Skeletal muscle tissue (tissue), 4 donors: ENCODE results near the gene ADCY3. TPM values are rescaled to one million over a fixed set of nuclear protein-coding genes. Genes with fewer than 3 reads are reported as not detected.
A peak's percentile ranks its signal among the peaks of the same experiment; 100 is the strongest.

Experiments
- H3K27ac ChIP-seq: one replicate; pipeline ENCODE4 v1.7.0; 2013; ENCODE audit warnings: mild to moderate bottlenecking, low read depth, low read length, inconsistent platforms
- H3K27me3 ChIP-seq, 3 donors: one replicate each; pipeline ENCODE4 v1.7.0; 2013; ENCODE audit warnings: low read length in 3 of 3; ENCODE audit not compliant: control insufficient read depth in 3 of 3, insufficient read depth in 3 of 3
- H3K36me3 ChIP-seq, 3 donors: one replicate each; pipeline ENCODE4 v1.7.0; 2013; ENCODE audit warnings: low read length in 3 of 3; ENCODE audit not compliant: control insufficient read depth in 3 of 3, insufficient read depth in 3 of 3
- H3K4me1 ChIP-seq, 3 donors: one replicate each; pipeline ENCODE4 v1.7.0; 2013; ENCODE audit warnings: low read length in 3 of 3, mild to moderate bottlenecking in 3 of 3; ENCODE audit not compliant: control insufficient read depth in 3 of 3, insufficient read depth in 3 of 3
- H3K4me3 ChIP-seq, 3 donors: one replicate each; pipeline ENCODE4 v1.7.0; 2013; ENCODE audit warnings: low read length in 3 of 3
- H3K9ac ChIP-seq, 3 donors: one replicate each; pipeline ENCODE4 v1.7.0; 2013; ENCODE audit warnings: low read length in 3 of 3, mild to moderate bottlenecking in 3 of 3, moderate library complexity in 2 of 3, low read depth in 1 of 3
- H3K9me3 ChIP-seq, 3 donors: one replicate each; pipeline ENCODE4 v1.7.0; 2013; ENCODE audit warnings: low read length in 3 of 3; ENCODE audit not compliant: control insufficient read depth in 3 of 3
- total RNA-seq: library from RNA; depleted of rRNA; stranded (reverse); fragments of >200 nt; gene quantifications from one replicate; pipeline ENCODE4 v1.2.3, GENCODE V29; 2014
- donor health status: Osteomylitis.

ADCY3 gene
- total RNA-seq, 1 donor from 2014 or later: 13.6 TPM

DNA sequence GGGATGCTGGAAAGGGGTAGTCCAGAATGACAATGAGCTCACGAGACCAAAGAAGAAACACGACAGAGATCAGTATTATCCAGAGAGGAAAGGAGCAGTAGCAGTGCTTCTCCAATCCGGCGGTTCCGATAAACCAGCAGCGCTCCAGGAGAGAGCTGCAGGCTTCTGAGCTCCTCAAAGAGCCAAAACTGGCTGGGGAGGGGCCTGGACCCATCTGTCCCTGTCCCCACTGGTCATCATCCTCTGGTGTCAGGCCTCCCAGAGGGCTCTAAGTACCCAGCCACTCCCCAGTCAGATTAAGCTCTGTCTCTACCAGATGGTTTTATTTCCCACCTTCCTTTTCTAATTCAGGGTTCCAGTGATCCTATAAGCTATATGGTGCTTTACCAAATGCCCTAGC is 28.5 kb upstream of the ADCY3 start:
- H3K27ac ChIP-seq: no peak overlapping the region
- no peaks in the 10 kb centered on the region for H3K27me3 ChIP-seq
- H3K9ac ChIP-seq: no peak overlapping the region
- peaks cover 22 to 55% (median 46%) of the 10 kb centered on the region in 3 donors for H3K36me3 ChIP-seq
- H3K4me1 ChIP-seq: no peaks in the 10 kb centered on the region
- H3K9me3 ChIP-seq: no peaks in the 10 kb centered on the region
- H3K4me3 ChIP-seq: no peak overlapping the region

DNA sequence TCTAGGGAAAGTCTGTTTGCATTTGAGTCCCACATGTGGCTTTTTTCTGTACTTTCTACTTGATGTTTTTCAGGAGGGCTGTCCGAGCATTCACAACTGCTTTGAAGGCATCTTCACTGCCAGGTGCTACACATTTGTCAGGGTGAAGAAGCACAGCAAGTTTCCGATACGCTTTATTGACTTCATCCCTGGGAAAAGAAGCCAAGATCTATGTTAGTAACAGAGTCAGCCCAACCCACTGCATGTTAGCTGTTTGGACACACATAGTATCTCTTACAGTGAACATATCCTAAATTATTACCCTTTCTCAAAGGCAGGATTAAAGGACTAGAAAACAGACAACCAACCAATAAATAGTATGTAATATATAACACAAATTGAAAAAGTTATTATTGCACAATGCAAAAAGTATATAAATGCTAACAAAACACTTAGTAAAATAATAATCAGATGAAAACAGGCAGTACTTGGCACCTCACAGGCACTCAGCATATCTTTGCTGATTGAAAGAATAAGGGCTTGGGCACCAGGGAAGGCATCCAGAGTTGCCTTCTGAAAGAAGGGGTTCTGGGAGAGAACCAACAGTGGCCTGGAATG is 27.6 kb upstream of the ADCY3 start:
- no peaks in the 10 kb centered on the region for H3K27me3 ChIP-seq
- no peak overlapping the region for H3K27ac ChIP-seq
- H3K4me3 ChIP-seq: no peak overlapping the region
- peaks cover 22 to 55% (median 46%) of the 10 kb centered on the region in 3 donors for H3K36me3 ChIP-seq
- no peaks in the 10 kb centered on the region for H3K4me1 ChIP-seq
- no peak overlapping the region for H3K9ac ChIP-seq
- no peaks in the 10 kb centered on the region for H3K9me3 ChIP-seq

DNA sequence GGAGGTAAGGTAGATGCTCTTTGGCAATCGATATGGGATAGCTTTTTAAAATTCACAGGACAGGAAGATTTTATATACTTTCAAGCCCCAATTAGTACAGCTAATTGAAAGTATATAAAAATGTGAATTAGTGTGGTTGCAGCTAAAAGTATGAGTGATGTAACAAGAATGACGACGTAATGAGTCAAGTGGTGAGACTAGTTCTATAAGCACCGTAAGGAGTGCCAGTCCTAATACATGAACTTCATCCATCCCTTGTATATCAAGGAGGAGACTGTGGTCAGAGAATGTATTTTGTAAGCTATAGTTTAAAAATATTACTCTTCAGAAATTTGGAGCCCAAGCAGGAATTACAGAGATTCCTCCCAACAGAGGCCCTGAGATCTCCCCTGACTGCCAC is 25.9 kb upstream of the ADCY3 start:
- H3K4me3 ChIP-seq: no peak overlapping the region
- no peak overlapping the region for H3K27ac ChIP-seq
- H3K36me3 ChIP-seq: peaks cover 20 to 42% (median 34%) of the 10 kb centered on the region in 3 donors
- H3K9me3 ChIP-seq: no peaks in the 10 kb centered on the region
- H3K4me1 ChIP-seq: no peaks in the 10 kb centered on the region
- H3K27me3 ChIP-seq: no peaks in the 10 kb centered on the region
- no peak overlapping the region for H3K9ac ChIP-seq

DNA sequence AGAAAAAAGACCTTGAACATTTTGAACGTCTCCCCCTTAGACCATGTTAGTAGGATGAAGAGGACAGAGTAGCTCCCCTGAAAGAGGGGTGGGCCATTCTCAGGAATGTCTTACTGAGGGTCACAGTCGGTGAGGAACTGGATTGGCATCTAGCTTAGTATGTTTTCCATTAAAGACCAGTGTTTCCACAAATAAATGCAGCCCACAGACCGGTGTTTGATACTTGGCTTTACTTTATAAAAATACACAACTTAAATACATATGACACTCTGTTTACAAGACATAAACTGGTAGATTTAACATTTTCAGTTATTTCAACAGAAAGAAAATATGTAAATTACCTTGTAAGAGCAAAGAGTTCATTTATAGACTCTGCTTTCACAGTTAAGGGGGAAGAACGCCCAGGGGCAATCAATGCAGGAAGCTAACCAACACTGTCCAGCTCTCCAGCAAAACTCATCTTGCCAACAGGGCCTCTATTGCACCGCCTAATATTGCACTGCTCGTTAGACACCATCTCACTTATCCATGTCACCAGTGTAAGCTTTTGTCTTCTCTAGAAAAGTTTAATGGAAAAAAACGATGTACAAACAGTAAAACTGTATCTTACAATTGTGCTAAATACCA is 23.5 kb upstream of the ADCY3 start:
- no peak overlapping the region for H3K27ac ChIP-seq
- H3K9ac ChIP-seq: no peak overlapping the region
- H3K27me3 ChIP-seq: no peaks in the 10 kb centered on the region
- H3K4me3 ChIP-seq: no peak overlapping the region
- H3K36me3 ChIP-seq: peaks cover 18 to 29% (median 25%) of the 10 kb centered on the region in 3 donors
- no peaks in the 10 kb centered on the region for H3K4me1 ChIP-seq
- H3K9me3 ChIP-seq: no peaks in the 10 kb centered on the region

DNA sequence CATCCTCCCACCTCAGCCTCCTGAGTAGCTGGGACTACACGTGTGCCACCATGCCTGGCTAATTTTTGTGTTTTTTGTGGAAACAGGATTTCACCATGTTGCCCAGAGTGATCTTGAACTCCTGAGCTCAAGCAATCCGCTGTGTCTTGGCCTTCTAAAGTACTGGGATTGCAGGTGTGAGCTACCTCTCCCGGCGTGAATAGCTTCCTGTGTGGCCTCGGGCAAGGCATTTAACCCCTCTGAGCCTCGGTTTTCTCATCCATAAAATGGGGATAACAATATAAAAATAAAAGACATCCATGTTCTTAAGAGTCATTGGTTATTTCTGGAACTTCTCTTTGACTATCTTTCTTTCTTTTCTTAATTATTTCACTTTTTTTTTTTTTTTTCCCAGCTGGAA is 19.3 kb upstream of the ADCY3 start:
- Histone ChIP-seq H3K9ac (no peak overlapping the region), H3K4me3 (no peak overlapping the region), H3K36me3 (no peaks in the 10 kb centered on the region), H3K27ac (no peak overlapping the region), H3K9me3 (no peaks in the 10 kb centered on the region), H3K4me1 (no peaks in the 10 kb centered on the region), H3K27me3 (no peaks in the 10 kb centered on the region)

DNA sequence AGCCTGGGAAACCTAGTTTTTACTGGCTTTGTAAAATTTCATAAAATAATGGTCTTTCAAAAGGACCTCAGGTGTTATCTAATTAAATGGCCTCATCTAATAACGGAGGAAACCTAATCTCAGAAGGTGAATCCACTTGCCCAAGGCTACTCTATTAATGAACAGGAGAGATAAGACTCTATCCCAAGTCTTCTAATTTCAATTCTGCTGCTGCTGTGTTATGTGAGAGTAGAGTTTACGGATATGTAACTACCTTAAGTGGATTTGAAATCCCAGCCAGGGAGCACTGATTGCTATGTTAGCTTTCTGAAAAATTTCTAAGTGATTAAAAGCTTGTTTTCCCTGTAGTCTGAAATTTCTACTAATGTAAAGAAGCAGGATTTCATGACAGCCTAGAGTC is 17.2 kb upstream of the ADCY3 start:
- H3K36me3 ChIP-seq: no peaks in the 10 kb centered on the region
- H3K4me1 ChIP-seq: no peaks in the 10 kb centered on the region
- no peaks in the 10 kb centered on the region for H3K27me3 ChIP-seq
- no peak overlapping the region for H3K27ac ChIP-seq
- no peak overlapping the region for H3K9ac ChIP-seq
- no peak overlapping the region for H3K4me3 ChIP-seq
- H3K9me3 ChIP-seq: no peaks in the 10 kb centered on the region

DNA sequence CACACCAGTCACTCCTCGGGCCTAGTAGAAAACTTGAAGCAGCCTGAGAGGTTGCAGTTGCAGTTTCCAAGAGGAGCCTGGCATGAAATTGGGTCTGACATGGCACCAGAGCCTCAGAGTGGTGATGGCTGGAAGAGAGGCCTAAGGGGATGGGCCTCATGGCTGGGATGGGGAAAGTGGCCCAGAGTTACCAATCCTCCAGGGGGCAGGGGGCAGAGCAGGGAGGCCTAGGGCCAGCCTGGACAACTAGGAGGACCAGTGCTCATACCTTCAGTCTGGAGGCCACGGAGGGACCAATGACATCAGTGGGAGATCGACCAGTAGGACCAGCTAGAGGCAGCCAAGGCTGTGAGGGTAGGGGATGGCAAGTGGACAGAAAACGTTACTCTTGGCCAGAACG is 15.1 kb upstream of the ADCY3 start:
- Histone ChIP-seq H3K27ac (no peak overlapping the region), H3K4me1 (peaks cover 0 to 6% (median 5%) of the 10 kb centered on the region in 3 donors), H3K9me3 (no peaks in the 10 kb centered on the region), H3K36me3 (no peaks in the 10 kb centered on the region), H3K27me3 (no peaks in the 10 kb centered on the region), H3K4me3 (no peak overlapping the region), H3K9ac (no peak overlapping the region)

DNA sequence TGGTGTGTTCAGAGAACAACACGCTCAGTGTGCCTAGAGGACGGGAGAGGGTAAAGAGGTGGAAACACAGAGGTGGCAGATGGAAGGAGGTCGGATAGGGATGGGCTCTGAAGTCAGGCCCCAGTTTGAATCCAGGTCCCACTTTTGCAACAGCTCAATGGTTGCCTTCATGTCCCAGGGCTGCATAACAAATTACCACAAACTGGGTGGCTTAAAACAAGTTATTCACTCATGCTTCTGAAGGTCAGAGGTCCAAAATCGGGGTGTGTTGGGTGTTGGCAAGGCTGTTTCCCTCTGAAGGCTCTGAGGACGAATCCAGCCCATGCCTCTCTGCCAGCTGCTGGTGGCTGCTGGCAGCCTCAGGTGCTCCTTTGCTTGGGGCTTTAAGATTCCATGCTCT is 12.7 kb upstream of the ADCY3 start:
- no peaks in the 10 kb centered on the region for H3K27me3 ChIP-seq

DNA sequence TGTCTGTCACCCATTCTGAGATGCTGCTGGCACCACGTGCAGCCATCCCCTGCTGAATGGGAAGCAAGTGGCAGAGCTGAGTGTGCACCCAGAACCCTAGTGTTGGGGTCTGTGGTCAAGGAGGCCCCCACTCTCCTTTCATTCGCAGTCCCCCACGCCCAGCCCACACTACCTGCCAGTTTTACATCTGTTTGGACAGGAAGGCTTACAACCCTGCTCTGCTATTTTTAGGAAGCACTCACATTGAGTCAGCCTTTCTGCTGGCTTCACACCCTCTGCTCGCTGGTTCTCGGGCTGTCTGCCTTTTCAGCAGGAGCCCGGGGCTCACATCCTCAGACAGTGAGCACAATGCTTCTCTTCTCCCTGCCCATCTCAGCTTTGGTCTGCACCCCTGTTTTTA is 10.7 kb upstream of the ADCY3 start:
- H3K4me3 ChIP-seq: no peak overlapping the region
- no peaks in the 10 kb centered on the region for H3K36me3 ChIP-seq
- no peaks in the 10 kb centered on the region for H3K27me3 ChIP-seq
- peaks cover 3 to 17% (median 12%) of the 10 kb centered on the region in 3 donors for H3K4me1 ChIP-seq
- no peak overlapping the region for H3K27ac ChIP-seq
- no peaks in the 10 kb centered on the region for H3K9me3 ChIP-seq
- H3K9ac ChIP-seq: peak overlapping the region in 2 of 3 donors; percentile 28 to 33

More for the DNA sequence above, 12.7 kb upstream of the ADCY3 start:
- H3K36me3 ChIP-seq: no peaks in the 10 kb centered on the region
- no peak overlapping the region for H3K27ac ChIP-seq
- H3K9me3 ChIP-seq: no peaks in the 10 kb centered on the region
- H3K4me1 ChIP-seq: peaks cover 0 to 6% (median 5%) of the 10 kb centered on the region in 3 donors
- no peak overlapping the region for H3K4me3 ChIP-seq
- no peak overlapping the region for H3K9ac ChIP-seq

DNA sequence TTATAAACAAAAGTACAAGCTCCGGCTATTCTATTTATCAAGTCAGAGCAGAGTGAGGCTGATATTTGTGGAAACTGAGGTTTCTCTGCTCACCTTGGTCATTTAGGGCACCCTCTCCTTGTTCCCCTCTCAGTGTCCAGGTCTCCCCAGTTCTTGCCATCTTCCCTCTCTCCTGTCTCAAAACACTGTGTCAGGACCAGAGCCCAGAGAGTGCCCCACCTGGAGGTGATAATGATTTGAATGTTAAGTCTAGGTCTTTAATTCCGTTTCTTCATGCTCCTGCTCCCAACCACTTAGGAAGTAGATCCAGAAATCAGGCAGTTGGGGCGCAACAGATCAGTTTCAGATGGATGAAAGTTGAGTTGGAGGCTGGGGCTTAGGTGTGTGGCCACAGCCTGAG is 9.2 kb upstream of the ADCY3 start:
- Histone ChIP-seq H3K36me3 (no peaks in the 10 kb centered on the region), H3K27ac (no peak overlapping the region), H3K4me1 (peaks cover 3 to 17% (median 12%) of the 10 kb centered on the region in 3 donors), H3K9me3 (no peaks in the 10 kb centered on the region), H3K4me3 (no peak overlapping the region), H3K9ac (no peak overlapping the region), H3K27me3 (no peaks in the 10 kb centered on the region)
